Measurements from ENCODE around the gene ZNF444.
A peak's percentile ranks its signal among the peaks of the same experiment; 100 is the strongest.

Gene ZNF444

DNA sequence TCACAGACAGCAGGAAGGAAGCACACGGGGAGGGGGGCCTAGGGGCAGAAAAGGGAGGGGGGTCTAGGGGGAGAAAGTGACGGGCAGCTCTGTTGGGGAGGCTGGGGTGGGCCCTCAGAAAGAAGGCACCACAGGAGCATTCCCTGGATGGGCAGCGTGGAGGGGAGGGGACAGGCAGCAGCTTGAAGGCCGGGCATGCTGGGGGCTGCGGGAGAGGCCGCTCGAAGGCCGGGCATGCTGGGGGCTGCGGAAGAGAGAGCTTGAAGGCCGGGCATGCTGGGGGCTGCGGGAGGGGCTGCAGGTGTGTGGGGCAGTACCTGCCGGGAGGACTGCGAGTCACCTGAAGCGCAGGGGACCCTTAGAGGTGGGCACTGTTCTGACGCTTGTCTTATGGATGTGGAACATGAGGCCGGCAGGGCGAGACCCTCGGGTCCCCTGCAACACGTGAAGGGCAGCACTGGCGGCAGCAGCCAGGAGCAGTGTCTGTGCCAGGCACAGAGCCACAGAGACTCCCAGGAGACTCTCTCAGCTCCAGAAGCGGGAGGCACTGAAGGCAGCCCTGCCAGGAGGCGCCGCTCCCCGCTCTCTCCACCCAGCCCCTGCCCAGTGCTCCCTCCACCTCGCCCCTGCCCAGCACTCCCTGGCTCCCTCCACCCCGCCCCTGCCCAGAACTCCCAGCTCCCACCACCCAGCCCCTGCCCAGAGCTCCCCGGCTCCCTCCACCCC is 33.3 kb upstream of the ZNF444 start:
- DNase-seq, result no peak

DNA sequence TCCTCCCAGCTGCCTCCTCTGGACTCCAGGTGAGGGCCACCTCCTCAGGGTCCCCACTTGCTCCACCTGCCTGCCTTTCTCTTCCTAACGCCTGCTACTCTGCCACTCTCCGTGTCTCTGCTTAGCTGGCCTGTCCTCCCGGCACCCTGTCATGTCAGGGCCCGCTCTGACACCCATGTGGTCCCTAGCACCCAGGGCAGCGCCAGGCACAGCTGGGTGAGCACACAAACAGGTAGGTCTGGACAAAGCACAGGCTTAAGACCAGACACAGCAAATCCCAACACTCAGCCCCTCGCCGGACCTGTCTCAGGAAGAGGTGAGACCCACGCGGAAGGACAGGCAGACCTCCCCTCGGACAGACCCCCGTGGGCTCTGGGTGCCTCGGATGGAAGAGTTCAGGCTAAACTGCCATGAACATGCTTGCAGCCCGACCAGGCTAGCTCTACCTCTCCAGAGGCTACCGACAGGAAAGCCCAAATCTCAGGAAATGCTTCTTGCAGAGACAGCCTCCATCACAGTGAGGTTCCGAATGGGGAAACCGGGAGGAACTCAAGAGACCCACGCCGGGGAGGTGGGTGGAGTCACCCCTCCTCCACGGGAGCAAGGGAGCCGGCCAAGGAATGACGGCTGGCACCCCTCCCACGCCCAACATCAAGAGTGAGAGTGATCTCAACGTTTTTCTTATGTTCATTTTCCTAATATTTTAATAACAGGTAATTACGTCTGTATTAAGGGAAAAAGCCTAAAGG is 32.5 kb upstream of the ZNF444 start:
- DNase-seq, result no peak

GRCh38 chr19:56109226-56109625 is 31.9 kb upstream of the ZNF444 start:
- DNase-seq, result no peak

GRCh38 chr19:56110515-56111448 is 30.3 kb upstream of the ZNF444 start:
- DNase-seq, result no peak

GRCh38 chr19:56111601-56112312 is 29.3 kb upstream of the ZNF444 start:
- DNase-seq, result peak; percentile 16 to 52

GRCh38 chr19:56112313-56112709 is 28.8 kb upstream of the ZNF444 start:
- no peak for DNase-seq

GRCh38 chr19:56113074-56113632 is 27.9 kb upstream of the ZNF444 start:
- DNase-seq, result no peak

- DNase-seq, result no peak
Measured at GRCh38 chr19:56114051-56114777, 26.9 kb upstream of the ZNF444 start.

GRCh38 chr19:56114778-56115110 is 26.3 kb upstream of the ZNF444 start:
- no peak for DNase-seq

DNA sequence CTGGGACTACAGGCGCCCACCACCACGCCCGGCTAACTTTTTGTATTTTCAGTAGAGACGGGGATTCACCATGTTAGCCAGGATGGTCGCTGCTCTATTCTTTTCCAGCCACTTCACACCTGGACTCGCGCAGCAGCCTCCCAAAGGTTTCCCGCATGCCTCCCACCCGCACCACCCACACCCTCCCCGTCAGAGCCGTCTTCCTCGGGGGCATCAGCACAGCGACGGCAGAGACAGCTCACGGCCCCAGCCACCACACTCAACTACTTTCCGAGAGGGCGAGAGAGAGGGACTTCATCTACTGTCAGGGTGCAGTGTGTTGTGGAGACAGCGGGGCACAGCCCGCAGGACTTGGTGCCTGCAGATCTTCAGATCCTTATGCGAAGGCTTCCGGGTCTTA is 25.6 kb upstream of the ZNF444 start:
- no peak for DNase-seq

GRCh38 chr19:56116606-56117005 is 24.5 kb upstream of the ZNF444 start:
- no peak for DNase-seq

- DNase-seq, result no peak
Measured at GRCh38 chr19:56117376-56117884, 23.7 kb upstream of the ZNF444 start.

- DNase-seq, result no peak
Measured at GRCh38 chr19:56117889-56118288, 23.2 kb upstream of the ZNF444 start.

- no peak for DNase-seq
Measured at GRCh38 chr19:56118666-56119581, 22.2 kb upstream of the ZNF444 start.

- DNase-seq, result no peak
Measured at GRCh38 chr19:56119582-56119978, 21.5 kb upstream of the ZNF444 start.

DNA sequence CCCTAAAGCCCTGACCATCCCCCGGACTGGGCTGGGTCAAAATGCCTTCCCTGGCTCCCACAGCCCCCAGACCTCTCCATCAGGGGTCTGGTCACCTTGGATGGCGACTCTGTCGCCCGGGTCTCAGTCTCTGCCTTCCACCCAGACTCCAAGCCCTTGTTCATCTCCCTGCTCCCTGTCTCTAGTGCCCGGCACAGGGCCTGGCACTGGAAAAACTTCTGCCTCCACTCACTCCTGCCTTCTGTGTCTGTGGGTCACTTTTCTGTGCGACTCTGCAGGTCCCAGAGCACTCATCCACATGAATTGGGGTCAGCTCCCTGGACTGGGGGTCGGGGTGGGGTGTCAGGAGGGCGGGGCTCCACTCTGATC is 21.1 kb upstream of the ZNF444 start:
- DNase-seq, result no peak

DNA sequence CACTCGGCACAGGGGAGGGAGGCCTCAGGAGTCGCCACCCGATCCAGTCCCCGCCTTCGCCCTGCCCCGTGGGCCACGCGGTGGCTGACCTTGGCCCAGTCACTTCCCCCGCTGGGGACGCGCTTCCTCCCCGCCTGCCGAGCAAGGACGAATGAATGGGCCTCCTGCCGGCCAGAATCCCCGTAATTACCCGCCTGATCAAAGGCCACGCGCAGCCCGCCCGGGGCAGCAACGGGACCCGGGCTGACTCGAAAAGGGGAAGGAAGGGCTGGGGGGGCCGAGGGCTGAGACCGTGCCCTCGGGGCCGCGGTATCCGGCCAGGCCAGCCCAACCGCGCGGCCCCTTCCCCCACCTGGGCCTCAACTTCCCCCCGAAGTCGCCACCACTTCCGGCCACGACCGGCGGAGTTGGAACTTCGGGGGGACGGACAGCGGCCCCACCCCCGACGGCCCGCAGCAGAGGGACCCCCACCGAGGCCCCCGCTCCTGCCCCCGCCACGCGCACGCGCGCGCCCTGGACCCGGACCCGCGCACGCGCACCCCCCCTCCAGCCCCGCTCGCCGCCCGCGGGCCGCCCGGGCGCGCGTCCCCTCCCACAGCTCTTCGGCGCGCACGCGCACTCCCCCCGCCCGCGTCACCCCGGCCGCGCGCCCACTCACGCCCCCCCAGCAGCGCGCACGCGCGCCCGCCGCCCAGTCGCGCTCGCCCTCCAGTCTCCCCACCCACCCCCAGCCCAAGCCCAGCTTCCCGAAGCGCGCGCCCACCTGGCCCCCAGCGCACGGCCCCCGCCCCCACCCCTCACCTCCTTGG is 20.5 kb upstream of the ZNF444 start:
- DNase-seq, result peak; percentile 70 to 89

- DNase-seq, result peak; percentile 89 to 90
Measured at GRCh38 chr19:56121180-56122167, 19.6 kb upstream of the ZNF444 start, which contains the start of gene ZNF787. Gene ZNF787 (minus strand): TSS chr19:56121295. CDS start chr19:56103217, 18,078 bp downstream.

All from bone marrow (tissue), 2 donors.